Measurements from ENCODE around the gene ASPG.

- TF ChIP-seq, protein P1, sequence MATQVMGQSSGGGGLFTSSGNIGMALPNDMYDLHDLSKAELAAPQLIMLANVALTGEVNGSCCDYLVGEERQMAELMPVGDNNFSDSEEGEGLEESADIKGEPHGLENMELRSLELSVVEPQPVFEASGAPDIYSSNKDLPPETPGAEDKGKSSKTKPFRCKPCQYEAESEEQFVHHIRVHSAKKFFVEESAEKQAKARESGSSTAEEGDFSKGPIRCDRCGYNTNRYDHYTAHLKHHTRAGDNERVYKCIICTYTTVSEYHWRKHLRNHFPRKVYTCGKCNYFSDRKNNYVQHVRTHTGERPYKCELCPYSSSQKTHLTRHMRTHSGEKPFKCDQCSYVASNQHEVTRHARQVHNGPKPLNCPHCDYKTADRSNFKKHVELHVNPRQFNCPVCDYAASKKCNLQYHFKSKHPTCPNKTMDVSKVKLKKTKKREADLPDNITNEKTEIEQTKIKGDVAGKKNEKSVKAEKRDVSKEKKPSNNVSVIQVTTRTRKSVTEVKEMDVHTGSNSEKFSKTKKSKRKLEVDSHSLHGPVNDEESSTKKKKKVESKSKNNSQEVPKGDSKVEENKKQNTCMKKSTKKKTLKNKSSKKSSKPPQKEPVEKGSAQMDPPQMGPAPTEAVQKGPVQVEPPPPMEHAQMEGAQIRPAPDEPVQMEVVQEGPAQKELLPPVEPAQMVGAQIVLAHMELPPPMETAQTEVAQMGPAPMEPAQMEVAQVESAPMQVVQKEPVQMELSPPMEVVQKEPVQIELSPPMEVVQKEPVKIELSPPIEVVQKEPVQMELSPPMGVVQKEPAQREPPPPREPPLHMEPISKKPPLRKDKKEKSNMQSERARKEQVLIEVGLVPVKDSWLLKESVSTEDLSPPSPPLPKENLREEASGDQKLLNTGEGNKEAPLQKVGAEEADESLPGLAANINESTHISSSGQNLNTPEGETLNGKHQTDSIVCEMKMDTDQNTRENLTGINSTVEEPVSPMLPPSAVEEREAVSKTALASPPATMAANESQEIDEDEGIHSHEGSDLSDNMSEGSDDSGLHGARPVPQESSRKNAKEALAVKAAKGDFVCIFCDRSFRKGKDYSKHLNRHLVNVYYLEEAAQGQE (tag by site-specific recombination; IDR thresholded peaks at IDR 0.05) = no peak
- TF ChIP-seq, protein P2, sequence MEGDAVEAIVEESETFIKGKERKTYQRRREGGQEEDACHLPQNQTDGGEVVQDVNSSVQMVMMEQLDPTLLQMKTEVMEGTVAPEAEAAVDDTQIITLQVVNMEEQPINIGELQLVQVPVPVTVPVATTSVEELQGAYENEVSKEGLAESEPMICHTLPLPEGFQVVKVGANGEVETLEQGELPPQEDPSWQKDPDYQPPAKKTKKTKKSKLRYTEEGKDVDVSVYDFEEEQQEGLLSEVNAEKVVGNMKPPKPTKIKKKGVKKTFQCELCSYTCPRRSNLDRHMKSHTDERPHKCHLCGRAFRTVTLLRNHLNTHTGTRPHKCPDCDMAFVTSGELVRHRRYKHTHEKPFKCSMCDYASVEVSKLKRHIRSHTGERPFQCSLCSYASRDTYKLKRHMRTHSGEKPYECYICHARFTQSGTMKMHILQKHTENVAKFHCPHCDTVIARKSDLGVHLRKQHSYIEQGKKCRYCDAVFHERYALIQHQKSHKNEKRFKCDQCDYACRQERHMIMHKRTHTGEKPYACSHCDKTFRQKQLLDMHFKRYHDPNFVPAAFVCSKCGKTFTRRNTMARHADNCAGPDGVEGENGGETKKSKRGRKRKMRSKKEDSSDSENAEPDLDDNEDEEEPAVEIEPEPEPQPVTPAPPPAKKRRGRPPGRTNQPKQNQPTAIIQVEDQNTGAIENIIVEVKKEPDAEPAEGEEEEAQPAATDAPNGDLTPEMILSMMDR (tag by site-specific recombination; IDR thresholded peaks at IDR 0.05) = no peak
- TF ChIP-seq, protein P3, sequence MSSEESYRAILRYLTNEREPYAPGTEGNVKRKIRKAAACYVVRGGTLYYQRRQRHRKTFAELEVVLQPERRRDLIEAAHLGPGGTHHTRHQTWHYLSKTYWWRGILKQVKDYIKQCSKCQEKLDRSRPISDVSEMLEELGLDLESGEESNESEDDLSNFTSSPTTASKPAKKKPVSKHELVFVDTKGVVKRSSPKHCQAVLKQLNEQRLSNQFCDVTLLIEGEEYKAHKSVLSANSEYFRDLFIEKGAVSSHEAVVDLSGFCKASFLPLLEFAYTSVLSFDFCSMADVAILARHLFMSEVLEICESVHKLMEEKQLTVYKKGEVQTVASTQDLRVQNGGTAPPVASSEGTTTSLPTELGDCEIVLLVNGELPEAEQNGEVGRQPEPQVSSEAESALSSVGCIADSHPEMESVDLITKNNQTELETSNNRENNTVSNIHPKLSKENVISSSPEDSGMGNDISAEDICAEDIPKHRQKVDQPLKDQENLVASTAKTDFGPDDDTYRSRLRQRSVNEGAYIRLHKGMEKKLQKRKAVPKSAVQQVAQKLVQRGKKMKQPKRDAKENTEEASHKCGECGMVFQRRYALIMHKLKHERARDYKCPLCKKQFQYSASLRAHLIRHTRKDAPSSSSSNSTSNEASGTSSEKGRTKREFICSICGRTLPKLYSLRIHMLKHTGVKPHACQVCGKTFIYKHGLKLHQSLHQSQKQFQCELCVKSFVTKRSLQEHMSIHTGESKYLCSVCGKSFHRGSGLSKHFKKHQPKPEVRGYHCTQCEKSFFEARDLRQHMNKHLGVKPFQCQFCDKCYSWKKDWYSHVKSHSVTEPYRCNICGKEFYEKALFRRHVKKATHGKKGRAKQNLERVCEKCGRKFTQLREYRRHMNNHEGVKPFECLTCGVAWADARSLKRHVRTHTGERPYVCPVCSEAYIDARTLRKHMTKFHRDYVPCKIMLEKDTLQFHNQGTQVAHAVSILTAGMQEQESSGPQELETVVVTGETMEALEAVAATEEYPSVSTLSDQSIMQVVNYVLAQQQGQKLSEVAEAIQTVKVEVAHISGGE (tag by site-specific recombination; conservative IDR thresholded peaks at IDR 0.05; ENCODE audit: low read depth) = no peak
- TF ChIP-seq ZNF660 (tag by site-specific recombination; IDR thresholded peaks at IDR 0.05) = no peak
- no peak for TF ChIP-seq PBX3 (CRISPR knock-in tag; IDR thresholded peaks at IDR 0.05)
Measured at GRCh38 chr14:104106471-104106991, 21.0 kb downstream of the ASPG start.

Measured in HEK293 (cell line).